Endothelial cell of umbilical vein (primary cell): ENCODE results near the gene TNS1. TPM values are rescaled to one million over a fixed set of nuclear protein-coding genes. Genes with fewer than 3 reads are reported as not detected.

Source experiments
- BruUV-seq: library from RNA; stranded (reverse); fragments of 400-500 nt; replicated peaks from 2 replicates; lab custom pipeline; 2021; lab: Mats Ljungman, UMichigan
- CTCF ChIA-PET: fragments of 300-600, 350-600 bp; sonication (Branson Sonifier 250); formaldehyde crosslinking; loops from one replicate; lab custom pipeline; 2021; ENCODE audit warnings: antibody characterized with exemption, inconsistent platforms; lab: Charles Lee
- POLR2A ChIA-PET: fragments of 300-600, 350-600 bp; sonication (Branson Sonifier 250); formaldehyde crosslinking; loops from one replicate; lab custom pipeline; 2021; ENCODE audit warnings: antibody characterized with exemption, inconsistent platforms; lab: Charles Lee
- DNase-seq: peaks from one replicate; pipeline ENCODE4 v3.0.0-alpha.2; 2011; ENCODE audit warnings: low read depth, low spot score
- FAIRE-seq: peaks from 2 replicates; lab custom pipeline; 2011; peaks lifted over from hg19 to GRCh38; lab: Jason Lieb, UNC
- H2AFZ ChIP-seq: 2 replicates; pipeline ENCODE4 v1.6.0; 2012; ENCODE audit warnings: low read depth, low read length, control low read depth, inconsistent platforms
- H3K27ac ChIP-seq: 2 replicates; pipeline ENCODE4 v1.5.1; 2011; ENCODE audit warnings: low read depth, mild to moderate bottlenecking, control low read depth, low read length, moderate library complexity; ENCODE audit not compliant: insufficient read depth
- H3K27me3 ChIP-seq, 2 experiments: 2 replicates each; pipeline versions ENCODE4 v1.6.0 to v1.6.1; 2011; ENCODE audit warnings: low read length in 2 of 2, mixed read lengths in 1 of 2; ENCODE audit not compliant: control insufficient read depth in 2 of 2, insufficient read depth in 2 of 2
- H3K36me3 ChIP-seq, 2 experiments: 2 replicates in 1 of 2; 3 replicates in 1 of 2; pipeline ENCODE4 v1.5.1; 2011; ENCODE audit warnings: low read length in 2 of 2, mild to moderate bottlenecking in 1 of 2, moderate library complexity in 1 of 2; ENCODE audit not compliant: control insufficient read depth in 2 of 2, insufficient read depth in 2 of 2; ENCODE audit errors: extremely low read depth in 1 of 2
- H3K4me1 ChIP-seq: 3 replicates; pipeline ENCODE4 v1.5.1; 2011; ENCODE audit warnings: mild to moderate bottlenecking, low read length; ENCODE audit not compliant: control insufficient read depth, insufficient read depth; ENCODE audit errors: extremely low read depth
- H3K4me2 ChIP-seq: 2 replicates; pipeline ENCODE4 v1.6.1; 2011; ENCODE audit warnings: low read length, control low read depth, mixed read lengths; ENCODE audit not compliant: insufficient read depth
- H3K4me3 ChIP-seq, 3 experiments: fragments of 200-600 bp in 1 of 3; sonication (generic), shearing (Covaris generic) in 1 of 3; replicated peaks in 1 of 3; 2 replicates each; pipeline ENCODE4 v1.5.1; 2011 to 2016; ENCODE audit warnings: control low read depth in 3 of 3, low read length in 3 of 3, mild to moderate bottlenecking in 2 of 3, inconsistent platforms in 1 of 3, low read depth in 1 of 3, moderate library complexity in 1 of 3; ENCODE audit not compliant: insufficient read depth in 1 of 3
- H3K79me2 ChIP-seq: 2 replicates; pipeline ENCODE4 v1.6.0; 2012; ENCODE audit warnings: low read length, inconsistent platforms; ENCODE audit not compliant: control insufficient read depth, insufficient read depth
- H3K9ac ChIP-seq: replicated peaks from 2 replicates; pipeline ENCODE3; 2011; ENCODE audit warnings: low read length, control low read depth; ENCODE audit not compliant: insufficient read depth; ENCODE audit errors: extremely low read depth
- H3K9me1 ChIP-seq: replicated peaks from 3 replicates; pipeline ENCODE4 v1.6.0; 2011; ENCODE audit warnings: mild to moderate bottlenecking, low read length; ENCODE audit not compliant: control insufficient read depth, insufficient read depth; ENCODE audit errors: extremely low read depth
- H3K9me3 ChIP-seq: replicated peaks from 2 replicates; pipeline ENCODE4 v1.5.1; 2012; ENCODE audit warnings: low read length, inconsistent platforms; ENCODE audit not compliant: control insufficient read depth, insufficient read depth
- H4K20me1 ChIP-seq: replicated peaks from 2 replicates; pipeline ENCODE3; 2011; ENCODE audit warnings: mild to moderate bottlenecking, low read length; ENCODE audit not compliant: control insufficient read depth, insufficient read depth; ENCODE audit errors: extremely low read depth
- EZH2 ChIP-seq: IDR thresholded peaks from 2 replicates; pipeline ENCODE4 v1.6.1; 2012; ENCODE audit warnings: borderline replicate concordance, low read depth, mild to moderate bottlenecking, moderate library complexity, low read length, inconsistent platforms; ENCODE audit not compliant: severe bottlenecking
- FOS ChIP-seq: IDR thresholded peaks from 2 replicates; pipeline ENCODE4 v1.6.1; 2011; ENCODE audit warnings: mild to moderate bottlenecking, low read length, moderate library complexity, borderline replicate concordance; ENCODE audit not compliant: insufficient read depth
- GATA2 ChIP-seq: IDR thresholded peaks from 2 replicates; pipeline ENCODE4 v1.7.0; 2011; ENCODE audit warnings: low read depth, mild to moderate bottlenecking, moderate library complexity, mixed read lengths, low read length; ENCODE audit not compliant: insufficient read length, insufficient read depth
- JUN ChIP-seq: IDR thresholded peaks from 2 replicates; pipeline ENCODE4 v1.6.1; 2011; ENCODE audit warnings: borderline replicate concordance, low read depth; ENCODE audit not compliant: insufficient read length, insufficient read depth
- MYC ChIP-seq: IDR thresholded peaks from one replicate; pipeline ENCODE4 v1.6.1; 2011; ENCODE audit warnings: mild to moderate bottlenecking, low read depth, low read length
- POLR2A ChIP-seq: IDR thresholded peaks from 2 replicates; pipeline ENCODE4 v1.6.1; 2012; ENCODE audit warnings: low read depth, mild to moderate bottlenecking, control low read depth, low read length
- POLR2AphosphoS5 ChIP-seq: IDR thresholded peaks from 2 replicates; pipeline ENCODE4 v1.6.1; 2012; ENCODE audit warnings: low read depth, mild to moderate bottlenecking, control low read depth, low read length, moderate library complexity; ENCODE audit not compliant: insufficient read depth
- dilution Hi-C: fragments of 300-500 bp; cut with MboI; formaldehyde crosslinking; loops from one replicate; pipeline ENCODE4 v1.15.0; 2019; ENCODE audit warnings: low sequenced_read_pairs; ENCODE audit not compliant: extremely low pct_ligation_motif_present
- intact Hi-C: fragments of 100-400 bp; cut with micrococcal nuclease; formaldehyde crosslinking; loops from one replicate; pipeline ENCODE4 v1.10.0; 2022
- polyA plus RNA-seq, 4 experiments: library from polyadenylated mRNA; depleted of rRNA in 3 of 4; stranded (reverse) in 3 of 4; unstranded in 1 of 4; fragments of >200 nt; gene quantifications; 2 replicates each; pipeline versions ENCODE4 v1.2.1 to v1.2.3, GENCODE V29; 2011 to 2012; ENCODE audit warnings: missing spikeins in 1 of 4
- total RNA-seq: library from RNA; stranded (reverse); gene quantifications from 2 replicates; pipeline ENCODE4 v1.2.3, GENCODE V29; 2021
- TF ChIP-seq, protein P1 (sequence below): IDR thresholded peaks from 2 replicates; pipeline ENCODE4 v1.6.1; 2011; ENCODE audit not compliant: insufficient read depth, insufficient read length
- TF ChIP-seq, protein P2 (sequence below), 2 donors: IDR thresholded peaks; 1 replicate in 1 of 2; 2 replicates in 1 of 2; pipeline ENCODE4 v1.5.1; 2011; ENCODE audit warnings: low read length in 2 of 2, mild to moderate bottlenecking in 2 of 2, moderate library complexity in 2 of 2, control low read depth in 1 of 2, inconsistent platforms in 1 of 2, low read depth in 1 of 2; ENCODE audit not compliant: insufficient read depth in 1 of 2; ENCODE audit errors: extremely low read depth in 1 of 2

Gene TNS1
- total and polyA plus RNA-seq, 2 donors (not counting 3 experiments of a cell fraction or from before 2014, with no cell fraction given) = 11.0 to 52.1 TPM

DNA sequence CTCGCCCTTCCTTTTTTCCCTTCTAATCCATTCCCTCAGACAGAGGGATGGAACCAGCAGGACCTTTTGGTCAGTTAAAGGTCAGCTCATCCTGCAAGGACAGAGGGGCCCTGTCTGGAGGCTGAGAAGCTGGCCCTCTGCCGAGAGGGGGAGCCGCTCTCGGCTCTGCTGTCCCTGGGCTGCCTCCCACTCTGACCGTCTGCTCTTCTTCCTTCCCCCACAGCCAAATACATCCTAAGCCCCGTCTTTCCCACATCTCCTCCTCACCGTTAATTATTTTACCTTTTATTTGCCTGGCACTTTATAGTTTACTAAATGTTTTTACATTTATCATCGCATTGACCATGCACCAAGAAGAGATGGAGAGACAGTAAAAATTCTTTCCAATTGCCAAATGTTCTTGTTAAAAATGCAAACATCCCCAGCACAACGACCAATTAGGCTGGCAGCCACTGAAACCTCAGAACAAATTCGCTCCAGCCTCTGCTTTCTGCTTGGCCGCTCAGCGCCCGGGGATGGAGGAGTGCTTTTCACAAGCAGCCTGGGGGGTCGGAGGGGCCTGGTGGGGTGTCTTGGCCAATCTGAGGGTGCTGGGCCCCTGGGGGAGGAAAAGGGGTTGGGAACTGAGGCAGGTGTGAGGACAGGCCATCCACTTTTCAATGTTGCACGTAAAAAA lies 123.7 kb downstream of the TNS1 start:
- Histone ChIP-seq H3K4me3 (no peak overlapping the region), H3K27me3 (no peaks in the 10 kb centered on the region), H3K4me1 (no peaks in the 10 kb centered on the region), H3K9me1 (no peaks in the 10 kb centered on the region), H3K27ac (no peak overlapping the region), H3K9me3 (no peaks in the 10 kb centered on the region), H4K20me1 (no peaks in the 10 kb centered on the region), H3K4me2 (no peak overlapping the region), H3K9ac (no peak overlapping the region), H3K36me3 (no peaks in the 10 kb centered on the region), H3K79me2 (no peaks in the 10 kb centered on the region), H2AFZ (no peak overlapping the region)
- no TSS peak for BruUV-seq
- ChIA-PET POLR2A (no interaction called here), CTCF (interaction anchor here (0.9 to 15.4 kb wide), 2 partner anchors 10 to 89 kb away, joined by 3 to 269 read pairs; no protein-coding TSS in a partner anchor)
- FAIRE-seq (no peak), DNase-seq (no peak)
- dilution Hi-C loops (no loop called here), intact Hi-C loops (no loop called here)
- TF ChIP-seq POLR2A = no peak

DNA sequence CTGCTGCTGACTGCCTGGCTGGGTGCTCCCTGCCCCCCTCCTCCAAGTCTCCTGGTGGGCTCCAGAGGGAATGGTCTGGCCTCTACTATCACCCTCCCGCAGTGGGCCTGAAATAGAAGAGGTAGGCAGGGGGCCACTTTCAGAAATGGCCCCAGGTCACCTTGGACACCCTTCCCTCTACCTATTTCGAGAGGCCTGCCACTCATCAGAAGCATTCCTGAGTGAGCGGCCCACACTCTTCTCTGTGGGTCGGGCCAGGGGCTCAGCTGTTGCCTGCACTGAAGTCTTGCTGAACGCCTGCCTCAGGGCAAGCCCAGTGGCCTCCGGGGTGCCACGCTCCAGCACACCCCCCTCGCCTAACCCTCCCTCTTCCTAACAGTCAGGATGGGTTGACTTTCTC lies 124.9 kb downstream of the TNS1 start:
- no peaks in the 10 kb centered on the region for H3K9me3 ChIP-seq
- no peak overlapping the region for H2AFZ ChIP-seq
- no peak overlapping the region for H3K9ac ChIP-seq
- no peaks in the 10 kb centered on the region for H3K4me1 ChIP-seq
- H3K79me2 ChIP-seq = no peaks in the 10 kb centered on the region
- FAIRE-seq = no peak
- no TSS peak for BruUV-seq
- no peak for DNase-seq
- no peak overlapping the region for H3K4me2 ChIP-seq
- TF ChIP-seq, protein P1, sequence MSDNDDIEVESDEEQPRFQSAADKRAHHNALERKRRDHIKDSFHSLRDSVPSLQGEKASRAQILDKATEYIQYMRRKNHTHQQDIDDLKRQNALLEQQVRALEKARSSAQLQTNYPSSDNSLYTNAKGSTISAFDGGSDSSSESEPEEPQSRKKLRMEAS = no peak
- TF ChIP-seq POLR2AphosphoS5 = no peak
- no peak for TF ChIP-seq GATA2
- TF ChIP-seq EZH2 = no peak
- no peak for TF ChIP-seq MYC
- TF ChIP-seq, protein P2, sequence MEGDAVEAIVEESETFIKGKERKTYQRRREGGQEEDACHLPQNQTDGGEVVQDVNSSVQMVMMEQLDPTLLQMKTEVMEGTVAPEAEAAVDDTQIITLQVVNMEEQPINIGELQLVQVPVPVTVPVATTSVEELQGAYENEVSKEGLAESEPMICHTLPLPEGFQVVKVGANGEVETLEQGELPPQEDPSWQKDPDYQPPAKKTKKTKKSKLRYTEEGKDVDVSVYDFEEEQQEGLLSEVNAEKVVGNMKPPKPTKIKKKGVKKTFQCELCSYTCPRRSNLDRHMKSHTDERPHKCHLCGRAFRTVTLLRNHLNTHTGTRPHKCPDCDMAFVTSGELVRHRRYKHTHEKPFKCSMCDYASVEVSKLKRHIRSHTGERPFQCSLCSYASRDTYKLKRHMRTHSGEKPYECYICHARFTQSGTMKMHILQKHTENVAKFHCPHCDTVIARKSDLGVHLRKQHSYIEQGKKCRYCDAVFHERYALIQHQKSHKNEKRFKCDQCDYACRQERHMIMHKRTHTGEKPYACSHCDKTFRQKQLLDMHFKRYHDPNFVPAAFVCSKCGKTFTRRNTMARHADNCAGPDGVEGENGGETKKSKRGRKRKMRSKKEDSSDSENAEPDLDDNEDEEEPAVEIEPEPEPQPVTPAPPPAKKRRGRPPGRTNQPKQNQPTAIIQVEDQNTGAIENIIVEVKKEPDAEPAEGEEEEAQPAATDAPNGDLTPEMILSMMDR (IDR thresholded peaks at IDR 0.05; ENCODE audit: extremely low read depth in 1 of 2, insufficient read depth in 1 of 2, low read depth in 1 of 2, low read length in 2 of 2) = no peak
- no peak for TF ChIP-seq POLR2A
- TF ChIP-seq FOS = no peak
- no peak for TF ChIP-seq JUN
- CTCF ChIA-PET = no interaction called here
- H4K20me1 ChIP-seq = no peaks in the 10 kb centered on the region
- intact Hi-C loops = no loop called here
- H3K27me3 ChIP-seq = no peaks in the 10 kb centered on the region
- no peaks in the 10 kb centered on the region for H3K36me3 ChIP-seq
- dilution Hi-C loops = no loop called here
- no peaks in the 10 kb centered on the region for H3K9me1 ChIP-seq
- H3K4me3 ChIP-seq = no peak overlapping the region
- no peak overlapping the region for H3K27ac ChIP-seq
- POLR2A ChIA-PET = no interaction called here
